ENCODE data around the gene CPD. TPM values are rescaled to one million over a fixed set of nuclear protein-coding genes. Genes with fewer than 3 reads are reported as not detected.
A peak's percentile ranks its signal among the peaks of the same experiment; 100 is the strongest.

Gene CPD
- total and polyA plus RNA-seq, 2 of the 13 experiments (the other 11 are each of a cell fraction or from before 2014, with no cell fraction given): 46.1 to 72.3 TPM

GRCh38 chr17:30477083-30477773 is 98.5 kb downstream of the CPD start, which contains the start of gene GOSR1 (continued):
- TF ChIP-seq ZNF407 (CRISPR knock-in tag; IDR thresholded peaks at IDR 0.05; ENCODE audit: not compliant biosample characterization) (peak; percentile 82), MLLT10 (CRISPR knock-in tag; IDR thresholded peaks at IDR 0.05) (no peak), ZNF713 (CRISPR knock-in tag; IDR thresholded peaks at IDR 0.05) (peak; percentile 90; the same call in 1 of the 2 replicates), TEAD2 (CRISPR knock-in tag; IDR thresholded peaks at IDR 0.05) (0 out of 2 replicates have a peak, but pooled peaks have one; percentile 14), TIGD3 (CRISPR knock-in tag; IDR thresholded peaks at IDR 0.05; ENCODE audit: borderline replicate concordance) (no peak), ZMAT5 (CRISPR knock-in tag; IDR thresholded peaks at IDR 0.05; ENCODE audit: borderline replicate concordance, low read depth) (no peak), TFAP4 (IDR thresholded peaks at IDR 0.05; ENCODE audit: borderline replicate concordance, low read depth) (peak; percentile 38; the same call in 1 of the 2 replicates), ZNF784 (CRISPR knock-in tag; IDR thresholded peaks at IDR 0.05; ENCODE audit: borderline replicate concordance) (peak; percentile 95), LCORL (IDR thresholded peaks at IDR 0.05) (no peak; the same call in 1 of the 2 replicates), LCORL (CRISPR knock-in tag; IDR thresholded peaks at IDR 0.05) (peak; percentile 66; the same call in 1 of the 2 replicates), FUBP1 (CRISPR knock-in tag; IDR thresholded peaks at IDR 0.05; ENCODE audit: borderline replicate concordance) (no peak), CENPT (CRISPR knock-in tag; IDR thresholded peaks at IDR 0.05; ENCODE audit: low read depth) (no peak)
